ENCODE measurements around the gene HDAC9.

Gene HDAC9

DNA sequence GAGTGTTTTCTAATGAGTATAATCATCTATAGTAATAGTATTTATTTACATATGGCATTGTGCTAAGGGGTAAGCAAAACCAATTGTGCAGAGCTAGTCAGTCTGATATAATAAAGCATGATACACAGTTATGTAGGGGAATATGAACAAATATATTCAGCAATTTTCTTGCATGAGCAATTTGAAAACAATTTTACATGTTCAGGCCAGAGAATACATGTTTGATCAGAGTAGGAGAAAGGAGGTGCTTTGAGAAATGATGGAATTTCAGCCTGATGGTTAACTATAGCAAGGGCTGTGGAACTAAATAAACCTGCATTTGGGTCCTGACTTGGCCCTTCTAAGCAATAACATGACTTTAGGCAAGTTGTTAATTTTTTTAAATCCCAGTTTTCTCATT, 407.3 kb downstream of the HDAC9 start:
- no peak for DNase-seq (ENCODE audit: insufficient read length, low spot score)
- TF ChIP-seq, protein P1, sequence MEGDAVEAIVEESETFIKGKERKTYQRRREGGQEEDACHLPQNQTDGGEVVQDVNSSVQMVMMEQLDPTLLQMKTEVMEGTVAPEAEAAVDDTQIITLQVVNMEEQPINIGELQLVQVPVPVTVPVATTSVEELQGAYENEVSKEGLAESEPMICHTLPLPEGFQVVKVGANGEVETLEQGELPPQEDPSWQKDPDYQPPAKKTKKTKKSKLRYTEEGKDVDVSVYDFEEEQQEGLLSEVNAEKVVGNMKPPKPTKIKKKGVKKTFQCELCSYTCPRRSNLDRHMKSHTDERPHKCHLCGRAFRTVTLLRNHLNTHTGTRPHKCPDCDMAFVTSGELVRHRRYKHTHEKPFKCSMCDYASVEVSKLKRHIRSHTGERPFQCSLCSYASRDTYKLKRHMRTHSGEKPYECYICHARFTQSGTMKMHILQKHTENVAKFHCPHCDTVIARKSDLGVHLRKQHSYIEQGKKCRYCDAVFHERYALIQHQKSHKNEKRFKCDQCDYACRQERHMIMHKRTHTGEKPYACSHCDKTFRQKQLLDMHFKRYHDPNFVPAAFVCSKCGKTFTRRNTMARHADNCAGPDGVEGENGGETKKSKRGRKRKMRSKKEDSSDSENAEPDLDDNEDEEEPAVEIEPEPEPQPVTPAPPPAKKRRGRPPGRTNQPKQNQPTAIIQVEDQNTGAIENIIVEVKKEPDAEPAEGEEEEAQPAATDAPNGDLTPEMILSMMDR (IDR thresholded peaks at IDR 0.05; ENCODE audit: insufficient read depth, missing control alignments) = no peak
- no peak for FAIRE-seq

DNA sequence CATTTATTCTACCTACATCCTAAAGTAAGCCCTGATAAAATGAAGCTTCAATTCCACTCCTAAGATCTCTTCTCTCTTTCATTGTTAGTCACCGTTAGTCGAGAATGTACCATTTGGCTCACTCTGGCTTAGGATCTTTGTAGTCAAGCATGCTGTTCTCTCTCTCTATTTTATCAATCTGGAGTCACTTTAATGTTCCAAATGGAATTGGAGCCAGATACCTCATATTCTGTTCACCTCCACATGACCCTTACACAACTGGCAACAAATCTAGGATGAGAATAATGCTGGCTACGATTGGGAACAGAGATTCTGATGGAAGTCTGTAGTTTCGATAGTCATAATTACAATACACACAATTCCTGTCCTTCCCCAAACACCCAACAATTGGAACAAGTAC, 408.1 kb downstream of the HDAC9 start:
- TF ChIP-seq, protein P1 (IDR thresholded peaks at IDR 0.05; ENCODE audit: insufficient read depth, missing control alignments) = no peak
- FAIRE-seq = no peak

DNA sequence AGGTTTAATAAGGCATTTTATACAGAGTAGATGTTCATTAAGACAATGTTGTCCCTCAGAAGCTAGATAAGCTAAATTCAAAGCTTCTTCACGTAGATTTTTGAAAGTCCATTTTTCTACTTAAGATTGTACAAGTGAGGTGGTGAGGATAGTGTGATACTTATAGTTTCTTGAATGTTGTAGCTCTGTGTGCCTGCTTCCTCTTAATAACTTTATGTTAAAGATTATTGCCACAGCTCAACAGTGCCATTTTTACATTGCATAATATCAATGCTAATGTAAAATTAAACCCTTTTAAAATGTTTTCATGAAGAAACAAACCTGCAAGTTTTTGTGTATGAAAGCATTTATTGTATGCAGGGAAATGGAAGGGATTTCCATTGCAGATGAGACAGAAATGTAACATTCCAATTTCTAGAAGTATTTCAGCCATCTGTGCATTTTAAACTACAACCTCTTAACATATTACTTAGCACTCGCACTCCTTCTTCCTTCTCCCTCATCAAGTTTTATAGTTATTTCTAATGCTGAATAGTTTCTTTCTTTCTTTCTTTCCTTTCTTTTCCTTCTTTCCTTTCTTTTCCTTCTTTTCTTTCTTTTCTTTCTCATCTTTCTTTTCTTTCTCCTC, 409.9 kb downstream of the HDAC9 start:
- no peak for DNase-seq (ENCODE audit: insufficient read length, low spot score)
- TF ChIP-seq, protein P1 (IDR thresholded peaks at IDR 0.05; ENCODE audit: insufficient read depth, missing control alignments) = no peak
- FAIRE-seq = no peak

More for the DNA sequence above, 408.1 kb downstream of the HDAC9 start:
- no peak for DNase-seq (ENCODE audit: insufficient read length, low spot score)

DNA sequence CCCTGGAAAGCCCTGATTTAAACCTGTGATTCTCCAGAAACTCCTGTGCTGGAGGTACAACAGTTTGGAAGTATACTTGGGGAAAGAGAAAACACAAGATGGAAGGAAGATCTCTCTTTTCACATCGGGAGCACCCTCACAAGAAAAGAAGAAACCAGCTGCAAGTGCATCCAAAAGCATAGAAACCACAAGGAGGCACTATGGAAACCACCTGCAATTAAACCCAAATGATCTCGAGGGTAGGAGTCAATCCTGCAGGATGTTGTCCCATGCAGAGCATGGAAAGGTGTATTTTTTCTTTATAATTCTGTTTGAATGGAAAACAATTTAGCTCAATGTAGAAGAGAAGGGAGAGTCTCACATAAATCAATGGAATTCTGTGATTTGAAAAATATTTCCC, 411.4 kb downstream of the HDAC9 start:
- DNase-seq (ENCODE audit: insufficient read length, low spot score) = no peak
- FAIRE-seq = no peak
- TF ChIP-seq, protein P1 (IDR thresholded peaks at IDR 0.05; ENCODE audit: insufficient read depth, missing control alignments) = no peak

- FAIRE-seq = no peak
- DNase-seq (ENCODE audit: insufficient read length, low spot score) = no peak
- TF ChIP-seq, protein P1 (IDR thresholded peaks at IDR 0.05; ENCODE audit: insufficient read depth, missing control alignments) = no peak
Observed at GRCh38 chr7:18913106-18913505, 417.6 kb downstream of the HDAC9 start.

DNA sequence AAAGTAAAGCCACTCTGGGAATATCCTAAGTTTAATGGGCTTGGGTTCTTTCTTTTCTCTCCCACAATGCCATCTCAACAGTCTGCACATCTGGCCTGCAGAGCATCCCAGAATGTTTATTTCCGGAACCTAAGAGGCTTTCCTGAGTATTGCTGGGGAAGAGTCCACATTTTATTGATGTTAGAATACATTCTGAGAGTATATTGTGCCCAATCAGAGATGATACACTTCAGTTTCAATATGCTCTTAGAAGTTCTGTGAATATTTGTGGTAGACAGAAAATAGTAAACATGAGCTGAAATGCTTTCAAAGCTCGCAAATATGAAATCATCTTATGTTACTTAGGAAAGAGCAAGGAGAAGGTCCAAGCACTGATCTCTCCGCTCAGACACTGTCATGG, 421.3 kb downstream of the HDAC9 start:
- TF ChIP-seq, protein P1 (IDR thresholded peaks at IDR 0.05; ENCODE audit: insufficient read depth, missing control alignments) = no peak
- DNase-seq (ENCODE audit: insufficient read length, low spot score) (no peak), FAIRE-seq (no peak)

DNA sequence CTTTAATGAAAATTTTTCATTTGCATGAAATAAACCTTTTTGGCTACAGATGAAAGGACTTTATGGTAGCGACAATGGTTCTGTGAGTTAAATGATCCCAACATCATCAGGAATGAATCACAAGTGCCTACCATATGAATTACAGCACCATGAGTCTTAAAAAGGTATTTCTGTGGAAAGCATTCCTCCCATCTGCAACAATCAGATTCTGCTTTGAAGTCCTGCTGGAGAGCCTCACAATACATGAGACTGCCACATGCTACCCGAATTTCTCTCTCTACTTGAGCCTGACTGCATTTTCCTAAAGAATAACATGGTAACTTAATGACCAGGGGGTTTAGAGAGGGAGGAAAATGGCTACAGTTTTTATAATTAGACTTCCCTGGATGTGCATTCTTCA, 431.6 kb downstream of the HDAC9 start:
- no peak for FAIRE-seq
- TF ChIP-seq, protein P1 (IDR thresholded peaks at IDR 0.05; ENCODE audit: insufficient read depth, missing control alignments) = no peak
- DNase-seq (ENCODE audit: insufficient read length, low spot score) = no peak
